ENCODE measurements around the gene KIF21B.

Gene KIF21B

DNA sequence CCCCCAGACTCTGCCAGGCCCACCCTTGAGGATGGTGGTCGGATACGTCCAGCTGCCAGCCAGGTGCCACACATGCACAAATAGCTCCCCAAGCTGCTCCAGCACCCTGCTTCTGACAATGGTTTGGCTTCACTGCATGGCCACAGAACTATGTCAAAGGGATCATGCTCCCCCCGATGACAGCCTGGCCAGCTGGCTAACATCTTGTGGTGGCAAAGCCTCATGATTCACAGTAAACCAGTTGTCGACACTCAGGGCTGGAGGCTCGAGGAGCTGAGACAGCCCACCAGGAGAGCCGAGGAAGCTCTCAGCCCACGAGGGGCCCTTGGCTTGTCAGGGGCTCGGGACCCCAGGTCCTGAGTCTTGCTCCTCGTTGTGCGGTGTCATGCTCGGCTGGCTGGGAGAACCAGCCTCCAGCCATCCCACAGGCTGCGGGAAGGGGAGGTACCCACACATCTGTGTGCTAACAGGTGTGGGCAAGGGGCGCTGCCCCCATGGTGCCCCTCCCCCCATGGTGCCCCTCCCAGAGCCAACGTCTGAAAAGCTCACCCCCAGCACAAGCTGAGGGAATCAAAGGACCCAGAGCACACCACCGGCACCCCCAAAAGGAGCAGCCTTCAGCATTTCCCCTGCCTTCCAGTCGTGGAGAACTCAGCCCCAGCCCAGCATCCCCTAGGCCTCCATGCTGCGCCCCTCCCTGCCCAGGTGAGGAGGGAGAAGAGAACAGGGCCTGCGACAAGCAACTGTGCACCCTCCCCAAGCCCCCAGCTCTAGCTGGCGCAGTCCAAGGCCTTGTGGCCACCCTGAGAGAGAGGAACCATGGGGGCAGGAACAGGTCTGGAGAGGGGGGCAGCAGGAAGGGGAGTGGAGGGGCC lies 41.2 kb downstream of the KIF21B start:
- no peak for DNase-seq (ENCODE audit: extremely low spot score)
- TF ChIP-seq, protein P1, sequence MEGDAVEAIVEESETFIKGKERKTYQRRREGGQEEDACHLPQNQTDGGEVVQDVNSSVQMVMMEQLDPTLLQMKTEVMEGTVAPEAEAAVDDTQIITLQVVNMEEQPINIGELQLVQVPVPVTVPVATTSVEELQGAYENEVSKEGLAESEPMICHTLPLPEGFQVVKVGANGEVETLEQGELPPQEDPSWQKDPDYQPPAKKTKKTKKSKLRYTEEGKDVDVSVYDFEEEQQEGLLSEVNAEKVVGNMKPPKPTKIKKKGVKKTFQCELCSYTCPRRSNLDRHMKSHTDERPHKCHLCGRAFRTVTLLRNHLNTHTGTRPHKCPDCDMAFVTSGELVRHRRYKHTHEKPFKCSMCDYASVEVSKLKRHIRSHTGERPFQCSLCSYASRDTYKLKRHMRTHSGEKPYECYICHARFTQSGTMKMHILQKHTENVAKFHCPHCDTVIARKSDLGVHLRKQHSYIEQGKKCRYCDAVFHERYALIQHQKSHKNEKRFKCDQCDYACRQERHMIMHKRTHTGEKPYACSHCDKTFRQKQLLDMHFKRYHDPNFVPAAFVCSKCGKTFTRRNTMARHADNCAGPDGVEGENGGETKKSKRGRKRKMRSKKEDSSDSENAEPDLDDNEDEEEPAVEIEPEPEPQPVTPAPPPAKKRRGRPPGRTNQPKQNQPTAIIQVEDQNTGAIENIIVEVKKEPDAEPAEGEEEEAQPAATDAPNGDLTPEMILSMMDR (IDR thresholded peaks at IDR 0.05; ENCODE audit: control extremely low read depth, extremely low read depth, low read depth, missing control alignments) = no peak
- ChIA-PET CTCF (interaction anchor here (1.0 to 8.1 kb wide), 7 partner anchors 10 to 137 kb away, joined by 3 to 90 read pairs (median 4); partner anchors contain the start of gene KIF21B), POLR2A (no interaction called here)

DNA sequence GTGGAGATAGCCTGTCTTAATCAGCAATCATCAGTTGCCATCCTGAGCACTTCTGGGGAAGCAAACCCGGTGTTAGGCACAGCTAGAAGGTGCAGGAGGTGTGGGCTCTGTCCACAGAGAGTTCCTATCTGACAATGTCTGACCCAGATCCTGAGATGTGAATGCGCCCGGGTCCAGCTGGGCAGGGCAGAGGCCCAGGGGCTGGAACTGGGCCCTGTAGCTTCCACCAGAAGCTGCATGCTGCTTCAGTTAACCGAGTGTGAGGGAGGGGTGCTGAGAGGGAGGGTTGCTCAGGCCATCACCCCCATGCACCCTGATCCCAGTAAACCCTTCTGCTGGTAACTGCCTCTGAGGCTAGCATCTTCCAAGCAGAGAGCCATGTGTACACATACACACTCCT lies 42.2 kb downstream of the KIF21B start:
- TF ChIP-seq, protein P1 (IDR thresholded peaks at IDR 0.05; ENCODE audit: control extremely low read depth, extremely low read depth, low read depth, missing control alignments) = no peak
- no peak for DNase-seq (ENCODE audit: extremely low spot score)
- ChIA-PET POLR2A (no interaction called here), CTCF (interaction anchor here (1.0 to 8.1 kb wide), 6 partner anchors 9 to 44 kb away, joined by 3 to 90 read pairs (median 6); partner anchors contain the start of gene KIF21B)

DNA sequence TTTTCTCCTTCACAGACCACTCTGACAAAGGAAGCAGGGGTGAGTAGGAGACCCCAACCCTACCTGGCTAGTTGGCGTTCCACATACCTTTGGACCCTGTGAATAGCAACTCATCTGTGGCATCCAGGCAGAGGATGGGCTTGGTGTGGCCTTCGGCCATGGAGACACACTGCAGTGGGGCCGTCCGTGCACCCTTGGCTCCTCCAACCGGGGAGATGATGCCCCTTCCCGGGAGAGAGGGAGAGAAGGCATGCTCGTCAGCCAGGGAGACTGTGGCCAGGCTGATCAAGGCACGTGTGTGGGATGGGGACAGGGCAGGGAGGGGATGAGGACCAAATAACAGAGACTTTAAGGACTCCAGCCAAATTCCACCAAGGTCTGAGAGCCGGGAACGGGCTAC lies 42.6 kb downstream of the KIF21B start:
- POLR2A ChIA-PET = no interaction called here
- CTCF ChIA-PET = interaction anchor here (1.2 to 8.1 kb wide), 11 partner anchors 9 to 132 kb away, joined by 3 to 90 read pairs (median 8); partner anchors contain the start of gene KIF21B
- DNase-seq (ENCODE audit: extremely low spot score) = no peak
- TF ChIP-seq, protein P1 (IDR thresholded peaks at IDR 0.05; ENCODE audit: control extremely low read depth, extremely low read depth, low read depth, missing control alignments) = no peak

DNA sequence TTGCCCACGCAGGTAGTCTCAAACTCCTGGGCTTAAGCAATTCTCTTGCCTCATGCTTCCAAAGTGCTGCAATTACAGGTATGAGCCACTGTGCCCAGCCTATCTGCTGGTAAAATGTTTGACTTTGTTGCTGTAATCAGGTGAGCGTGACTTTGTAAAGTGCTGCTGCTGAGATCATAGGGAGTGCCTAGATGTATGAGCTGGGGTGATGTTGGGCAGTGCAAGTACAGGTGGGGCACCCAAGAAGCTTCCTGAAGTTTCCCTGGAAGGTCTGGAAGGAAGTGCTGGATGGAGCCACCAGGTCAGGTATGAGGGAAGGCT lies 43.1 kb downstream of the KIF21B start:
- DNase-seq (ENCODE audit: extremely low spot score) = no peak
- CTCF ChIA-PET = interaction anchor here (1.0 to 8.1 kb wide), 19 partner anchors 8 to 139 kb away, joined by 3 to 90 read pairs (median 7); partner anchors contain the start of gene KIF21B
- TF ChIP-seq, protein P1 (IDR thresholded peaks at IDR 0.05; ENCODE audit: control extremely low read depth, extremely low read depth, low read depth, missing control alignments) = no peak
- POLR2A ChIA-PET = no interaction called here

DNA sequence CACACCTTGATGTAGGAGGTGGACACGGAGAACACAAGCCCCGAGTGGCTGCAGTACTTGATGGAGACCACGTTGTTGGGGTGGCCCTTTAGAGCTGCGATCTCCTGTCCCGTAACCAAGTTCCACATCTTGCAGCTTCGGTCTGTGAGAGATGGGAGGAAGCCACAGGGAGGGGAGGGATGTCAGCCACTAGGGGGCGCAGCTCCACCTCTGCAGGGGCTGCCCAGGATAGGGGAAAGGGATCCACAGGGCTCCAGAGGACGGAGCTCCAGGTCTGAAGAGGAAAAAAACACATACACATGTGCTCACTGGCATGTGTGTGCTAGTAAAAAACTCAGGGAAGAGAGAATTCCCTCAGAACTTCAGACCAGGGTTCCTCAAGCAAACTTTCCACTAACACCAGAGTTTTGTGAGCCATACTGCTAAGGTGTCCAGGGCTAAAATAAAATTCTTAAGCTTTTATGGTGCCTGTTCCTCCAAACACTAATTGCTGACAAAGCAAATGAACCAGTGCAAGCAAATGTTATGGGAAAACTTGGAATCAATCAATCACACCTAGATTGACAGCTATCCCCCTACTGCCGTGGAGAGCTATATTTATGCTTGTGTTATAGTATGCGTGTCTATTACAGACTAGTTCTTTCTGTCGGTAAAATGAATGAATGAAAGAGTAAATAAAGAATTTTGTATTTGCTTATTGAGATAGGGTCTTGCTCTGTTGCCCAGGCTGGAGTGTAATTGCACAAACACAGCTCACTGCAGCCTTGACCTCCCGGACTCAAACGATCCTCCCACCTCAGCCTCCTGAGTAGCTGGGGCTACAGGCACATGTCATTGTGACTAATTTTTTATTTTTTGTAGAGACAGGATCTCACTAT lies 43.7 kb downstream of the KIF21B start:
- ChIA-PET POLR2A (no interaction called here), CTCF (interaction anchor here (1.0 to 8.1 kb wide), 23 partner anchors 8 to 139 kb away, joined by 3 to 90 read pairs (median 6); partner anchors contain the start of gene KIF21B)
- TF ChIP-seq, protein P1 (IDR thresholded peaks at IDR 0.05; ENCODE audit: control extremely low read depth, extremely low read depth, low read depth, missing control alignments) = peak; percentile 63
- peak; percentile 74 for DNase-seq (ENCODE audit: extremely low spot score)

DNA sequence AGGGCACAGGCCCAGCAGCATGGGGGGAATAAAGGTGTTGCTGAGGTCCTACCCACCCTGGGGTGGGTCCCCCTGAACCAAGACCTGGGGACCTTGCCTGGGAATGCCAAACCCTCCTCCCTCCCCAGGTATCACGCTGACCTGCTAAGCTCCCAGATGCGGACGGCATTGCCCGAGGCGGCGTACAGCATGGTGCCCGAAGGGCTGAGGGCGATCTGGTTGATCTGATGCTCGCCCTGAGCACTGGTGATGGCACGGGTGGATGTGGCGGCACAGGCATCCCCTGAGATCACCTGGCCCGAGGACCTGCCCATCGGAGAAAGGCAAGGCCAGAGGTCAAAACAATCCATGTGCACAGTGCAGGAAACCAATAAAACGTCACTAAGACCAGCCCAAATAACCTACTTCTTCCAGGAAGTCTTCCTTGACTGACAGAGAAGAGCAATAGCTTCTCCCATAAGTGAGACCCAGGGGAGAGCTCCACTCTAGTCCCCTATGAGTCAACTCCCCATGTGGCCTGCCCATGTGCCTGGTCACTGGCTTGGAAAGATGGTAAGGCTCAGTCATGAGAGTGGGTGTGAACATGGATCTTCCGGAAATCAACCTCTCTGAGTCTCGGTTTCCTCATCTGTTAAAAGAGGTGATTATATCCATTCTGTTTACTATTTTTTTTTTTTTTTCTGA lies 46.3 kb downstream of the KIF21B start:
- TF ChIP-seq, protein P1 (IDR thresholded peaks at IDR 0.05; ENCODE audit: control extremely low read depth, extremely low read depth, low read depth, missing control alignments) = no peak
- no peak for DNase-seq (ENCODE audit: extremely low spot score)
- POLR2A ChIA-PET = no interaction called here
- CTCF ChIA-PET = interaction anchor here (0.7 to 5.1 kb wide), 9 partner anchors 9 to 355 kb away, joined by 3 to 30 read pairs (median 3); no protein-coding TSS in a partner anchor

Measured in GM10248 (cell line).